ENCODE results near the gene AXIN2.
A peak's percentile ranks its signal among the peaks of the same experiment; 100 is the strongest.

Gene AXIN2

GRCh38 chr17:65553646-65554552, 7.5 kb downstream of the AXIN2 start:
- no peak for DNase-seq (ENCODE audit: low read depth in 2 of 2)

- no peak for DNase-seq (ENCODE audit: low read depth in 2 of 2)
These were observed 8.3 kb downstream of the AXIN2 start for GRCh38 chr17:65553009-65553645.

GRCh38 chr17:65552214-65552613, 9.2 kb downstream of the AXIN2 start:
- no peak for DNase-seq (ENCODE audit: low read depth in 2 of 2)

GRCh38 chr17:65551267-65552040, 10.0 kb downstream of the AXIN2 start:
- DNase-seq (ENCODE audit: low read depth in 2 of 2), result no peak

- no peak for DNase-seq (ENCODE audit: low read depth in 2 of 2)
These were observed 10.7 kb downstream of the AXIN2 start for GRCh38 chr17:65550758-65551157.

GRCh38 chr17:65550075-65550662, 11.3 kb downstream of the AXIN2 start:
- DNase-seq (ENCODE audit: low read depth in 2 of 2), result no peak

GRCh38 chr17:65548269-65548969, 13.0 kb downstream of the AXIN2 start:
- DNase-seq (ENCODE audit: low read depth in 2 of 2), result no peak

- DNase-seq (ENCODE audit: low read depth in 2 of 2), result no peak
These were observed 14.2 kb downstream of the AXIN2 start for GRCh38 chr17:65547253-65547670.

- DNase-seq (ENCODE audit: low read depth in 2 of 2), result no peak
These were observed 14.9 kb downstream of the AXIN2 start for GRCh38 chr17:65546579-65546978.

GRCh38 chr17:65545705-65546523, 15.5 kb downstream of the AXIN2 start:
- DNase-seq (ENCODE audit: low read depth in 2 of 2), result no peak

GRCh38 chr17:65544672-65545071, 16.8 kb downstream of the AXIN2 start:
- DNase-seq (ENCODE audit: low read depth in 2 of 2), result no peak

- no peak for DNase-seq (ENCODE audit: low read depth in 2 of 2)
These were observed 18.8 kb downstream of the AXIN2 start for GRCh38 chr17:65542610-65543009.

GRCh38 chr17:65542067-65542466, 19.4 kb downstream of the AXIN2 start:
- DNase-seq (ENCODE audit: low read depth in 2 of 2), result no peak

- no peak for DNase-seq (ENCODE audit: low read depth in 2 of 2)
These were observed 20.0 kb downstream of the AXIN2 start for GRCh38 chr17:65541453-65541852.

- no peak for DNase-seq (ENCODE audit: low read depth in 2 of 2)
These were observed 21.7 kb downstream of the AXIN2 start for GRCh38 chr17:65539630-65540266.

- no peak for DNase-seq (ENCODE audit: low read depth in 2 of 2)
These were observed 22.5 kb downstream of the AXIN2 start for GRCh38 chr17:65538675-65539529.

- DNase-seq (ENCODE audit: low read depth in 2 of 2), result peak; percentile 36 to 46
These were observed 23.4 kb downstream of the AXIN2 start for GRCh38 chr17:65537845-65538674.

- no peak for DNase-seq (ENCODE audit: low read depth in 2 of 2)
These were observed 24.1 kb downstream of the AXIN2 start for GRCh38 chr17:65537343-65537844.

Data from stimulated activated CD4-positive, alpha-beta T cell treated with anti-CD3 and anti-CD28 coated beads, Interleukin-1b, Interleukin-23, amount 100 ng/mL, for 1 hour (primary cell).